HepG2 (cell line): ENCODE measurements around the gene PSD. TPM values are rescaled to one million over a fixed set of nuclear protein-coding genes. Genes with fewer than 3 reads are reported as not detected.

Experiments used
- ELF1 ChIP-seq: sonication (generic); formaldehyde crosslinking; IDR thresholded peaks from 2 replicates; pipeline ENCODE4 v1.4.0; 2020; ENCODE audit warnings: missing genetic modification reagents
- FOSL2 ChIP-seq: sonication (generic); formaldehyde crosslinking; IDR thresholded peaks from 2 replicates; pipeline ENCODE4 v1.4.0; 2020; ENCODE audit warnings: missing genetic modification reagents
- HCFC1 ChIP-seq: fragments of 150-350 bp; IDR thresholded peaks from 2 replicates; pipeline ENCODE4 v1.6.1; 2014; ENCODE audit warnings: low read depth, low read length
- IRF2 ChIP-seq: IDR thresholded peaks from 2 replicates; pipeline ENCODE4 v1.6.1; 2018; ENCODE audit warnings: missing genetic modification reagents, missing compliant biosample characterization
- MAZ ChIP-seq, 2 experiments: sonication (generic) in 1 of 2; formaldehyde crosslinking in 1 of 2; IDR thresholded peaks; 2 replicates each; pipeline versions ENCODE4 v1.5.0 to v1.6.1; 2012 to 2020; ENCODE audit warnings: low read depth in 2 of 2, mild to moderate bottlenecking in 2 of 2, borderline replicate concordance in 1 of 2, improper control_type of control experiment in 1 of 2, low read length in 1 of 2, missing genetic modification reagents in 1 of 2, moderate library complexity in 1 of 2
- MED1 ChIP-seq: sonication (generic); formaldehyde crosslinking; IDR thresholded peaks from 2 replicates; pipeline ENCODE4 v1.4.0; 2020; ENCODE audit warnings: missing genetic modification reagents
- MIER2 ChIP-seq: IDR thresholded peaks from 2 replicates; pipeline ENCODE4 v1.6.1; 2016; ENCODE audit warnings: missing biosample characterization, missing genetic modification reagents
- POGK ChIP-seq: sonication (generic); formaldehyde crosslinking; conservative IDR thresholded peaks from 2 replicates; pipeline ENCODE4 v1.8.0; 2022; ENCODE audit warnings: mild to moderate bottlenecking, moderate library complexity, missing genetic modification reagents
- RBM39 ChIP-seq: fragments of 200-400 bp; formaldehyde crosslinking; IDR thresholded peaks from one replicate; pipeline ENCODE4 v1.6.1; 2018; ENCODE audit warnings: antibody characterized with exemption, mild to moderate bottlenecking, low read depth, low read length; ENCODE audit not compliant: poor library complexity, severe bottlenecking
- TBX2 ChIP-seq: sonication (generic); formaldehyde crosslinking; IDR thresholded peaks from 2 replicates; pipeline ENCODE4 v1.5.0; 2020; ENCODE audit warnings: missing genetic modification reagents, mild to moderate bottlenecking, borderline replicate concordance
- XRCC5 ChIP-seq: fragments of 200-400 bp; formaldehyde crosslinking; optimal IDR thresholded peaks from 2 replicates; pipeline ENCODE3; 2017; ENCODE audit warnings: mild to moderate bottlenecking, low read length
- ZFX ChIP-seq: sonication (generic); formaldehyde crosslinking; IDR thresholded peaks from 2 replicates; pipeline ENCODE4 v1.4.0; 2020; ENCODE audit warnings: mild to moderate bottlenecking, low read depth, missing genetic modification reagents, moderate library complexity
- ZNF263 ChIP-seq: sonication (generic); formaldehyde crosslinking; IDR thresholded peaks from 2 replicates; pipeline ENCODE4 v1.4.0; 2020; ENCODE audit warnings: missing genetic modification reagents
- ZNF33B ChIP-seq: sonication (generic); formaldehyde crosslinking; IDR thresholded peaks from 2 replicates; pipeline ENCODE4 v1.5.1; 2020; ENCODE audit warnings: mild to moderate bottlenecking, missing genetic modification reagents
- ZNF430 ChIP-seq: sonication (generic); formaldehyde crosslinking; IDR thresholded peaks from 2 replicates; pipeline ENCODE4 v1.9.0; 2021; ENCODE audit warnings: mild to moderate bottlenecking, missing genetic modification reagents
- polyA plus RNA-seq, 8 experiments: library from polyadenylated mRNA; depleted of rRNA in 3 of 8; stranded (reverse) in 7 of 8; unstranded in 1 of 8; fragments of >200 nt; fragmentation: Illumina TruSeq in 4 of 8; extraction: Trizol in 4 of 8; gene quantifications; 2 replicates each; pipeline versions ENCODE4 v1.2.1 to v1.2.3, GENCODE V29; 2011 to 2016; ENCODE audit warnings: low read depth in 4 of 8, missing spikeins in 1 of 8, mixed read lengths in 1 of 8; ENCODE audit not compliant: insufficient read depth in 1 of 8
- total RNA-seq, 5 experiments: library from RNA; depleted of rRNA; stranded (reverse); fragments of >200 nt; fragmentation: Illumina TruSeq; extraction: Trizol; gene quantifications; 2 replicates each; pipeline ENCODE4 v1.2.3, GENCODE V29; 2016; ENCODE audit warnings: low read depth in 1 of 5
- TF ChIP-seq, protein P1 (sequence below), 2 experiments: IDR thresholded peaks; 2 replicates each; pipeline ENCODE4 v1.6.1; 2011 to 2012; ENCODE audit warnings: low read length in 2 of 2, borderline replicate concordance in 1 of 2, low read depth in 1 of 2, mild to moderate bottlenecking in 1 of 2, moderate library complexity in 1 of 2
- TF ChIP-seq, protein P2 (sequence below): IDR thresholded peaks from 2 replicates; pipeline ENCODE4 v1.4.0; 2020; ENCODE audit warnings: mild to moderate bottlenecking, missing genetic modification reagents

The PSD gene
- total and polyA plus RNA-seq, 2 of the 13 experiments (the other 11 are each of a cell fraction or from before 2014, with no cell fraction given) = 0.35 to 0.58 TPM

DNA sequence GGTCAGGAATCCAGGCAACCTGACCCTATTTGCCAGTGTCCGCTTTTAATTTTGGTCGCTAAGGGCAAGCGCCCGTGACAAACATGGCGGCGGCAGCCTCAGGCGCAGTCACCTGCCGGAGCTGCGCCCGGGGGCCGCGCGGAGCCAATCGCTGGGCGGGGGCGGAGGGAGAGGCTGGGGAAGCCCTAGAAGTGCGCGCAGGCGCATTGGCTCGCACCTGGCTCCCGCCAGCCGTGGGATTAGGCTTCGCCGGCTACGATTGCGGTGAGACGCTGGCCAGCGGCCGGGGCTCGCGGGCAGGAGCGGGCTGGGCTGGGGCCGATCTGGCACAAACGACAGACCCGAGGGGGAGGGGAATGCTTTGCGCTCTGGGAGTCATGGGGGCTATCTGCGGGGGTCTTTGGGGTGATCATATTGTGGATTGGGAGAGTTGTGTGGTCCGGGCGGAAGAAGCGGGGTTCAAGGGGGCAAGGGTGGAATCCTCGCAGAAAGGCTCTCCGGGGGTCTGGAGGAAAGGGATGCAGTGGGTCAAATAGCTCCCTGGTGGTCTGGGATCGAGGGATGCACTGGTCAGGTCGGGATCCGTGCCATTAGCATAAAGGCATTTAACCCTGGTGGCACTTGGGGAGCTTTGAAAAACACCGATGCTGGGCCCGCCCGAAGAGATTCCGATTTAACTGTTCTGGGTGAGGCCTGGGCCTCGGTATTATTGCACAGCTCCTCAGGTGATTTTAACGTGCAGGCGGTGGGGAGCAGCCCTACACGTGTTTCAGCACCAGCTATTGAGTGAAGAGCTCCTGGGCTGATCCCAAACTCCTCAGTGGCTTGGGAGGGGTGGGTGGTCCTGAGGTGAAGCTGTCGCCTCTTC lies 42.8 kb upstream of the PSD start (continued):
- peak; percentile 77; the same call in 1 of the 2 replicates for TF ChIP-seq IRF2 (CRISPR knock-in tag)
- 0 out of 2 replicates have a peak, but pooled peaks have one; percentile 74 for TF ChIP-seq ZNF430
- peak; percentile 97 for TF ChIP-seq MAZ (IDR thresholded peaks at IDR 0.05; ENCODE audit: borderline replicate concordance, low read depth, low read length)
- TF ChIP-seq MAZ (CRISPR knock-in tag; IDR thresholded peaks at IDR 0.05; ENCODE audit: low read depth) = peak; percentile 95
- 0 out of 2 replicates have a peak, but pooled peaks have one; percentile 28 for TF ChIP-seq POGK (CRISPR knock-in tag)
- TF ChIP-seq, protein P1, sequence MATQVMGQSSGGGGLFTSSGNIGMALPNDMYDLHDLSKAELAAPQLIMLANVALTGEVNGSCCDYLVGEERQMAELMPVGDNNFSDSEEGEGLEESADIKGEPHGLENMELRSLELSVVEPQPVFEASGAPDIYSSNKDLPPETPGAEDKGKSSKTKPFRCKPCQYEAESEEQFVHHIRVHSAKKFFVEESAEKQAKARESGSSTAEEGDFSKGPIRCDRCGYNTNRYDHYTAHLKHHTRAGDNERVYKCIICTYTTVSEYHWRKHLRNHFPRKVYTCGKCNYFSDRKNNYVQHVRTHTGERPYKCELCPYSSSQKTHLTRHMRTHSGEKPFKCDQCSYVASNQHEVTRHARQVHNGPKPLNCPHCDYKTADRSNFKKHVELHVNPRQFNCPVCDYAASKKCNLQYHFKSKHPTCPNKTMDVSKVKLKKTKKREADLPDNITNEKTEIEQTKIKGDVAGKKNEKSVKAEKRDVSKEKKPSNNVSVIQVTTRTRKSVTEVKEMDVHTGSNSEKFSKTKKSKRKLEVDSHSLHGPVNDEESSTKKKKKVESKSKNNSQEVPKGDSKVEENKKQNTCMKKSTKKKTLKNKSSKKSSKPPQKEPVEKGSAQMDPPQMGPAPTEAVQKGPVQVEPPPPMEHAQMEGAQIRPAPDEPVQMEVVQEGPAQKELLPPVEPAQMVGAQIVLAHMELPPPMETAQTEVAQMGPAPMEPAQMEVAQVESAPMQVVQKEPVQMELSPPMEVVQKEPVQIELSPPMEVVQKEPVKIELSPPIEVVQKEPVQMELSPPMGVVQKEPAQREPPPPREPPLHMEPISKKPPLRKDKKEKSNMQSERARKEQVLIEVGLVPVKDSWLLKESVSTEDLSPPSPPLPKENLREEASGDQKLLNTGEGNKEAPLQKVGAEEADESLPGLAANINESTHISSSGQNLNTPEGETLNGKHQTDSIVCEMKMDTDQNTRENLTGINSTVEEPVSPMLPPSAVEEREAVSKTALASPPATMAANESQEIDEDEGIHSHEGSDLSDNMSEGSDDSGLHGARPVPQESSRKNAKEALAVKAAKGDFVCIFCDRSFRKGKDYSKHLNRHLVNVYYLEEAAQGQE (IDR thresholded peaks at IDR 0.05; ENCODE audit: borderline replicate concordance in 1 of 2, low read depth in 1 of 2, low read length in 2 of 2) = peak; percentile 26 to 88
- peak; percentile 43; the same call in 1 of the 2 replicates for TF ChIP-seq FOSL2 (CRISPR knock-in tag)
- TF ChIP-seq ZNF33B (CRISPR knock-in tag) = 0 out of 2 replicates have a peak, but pooled peaks have one; percentile 30
- TF ChIP-seq HCFC1 = peak; percentile 79
- TF ChIP-seq ZFX (CRISPR knock-in tag) = peak; percentile 55; the same call in 1 of the 2 replicates
- peak; percentile 70 for TF ChIP-seq XRCC5
- peak; percentile 82 for TF ChIP-seq TBX2 (CRISPR knock-in tag)
- TF ChIP-seq ZNF263 = no peak
- peak; percentile 83 for TF ChIP-seq MIER2 (CRISPR knock-in tag)
- peak; percentile 48 for TF ChIP-seq ELF1 (CRISPR knock-in tag)
- TF ChIP-seq, protein P2, sequence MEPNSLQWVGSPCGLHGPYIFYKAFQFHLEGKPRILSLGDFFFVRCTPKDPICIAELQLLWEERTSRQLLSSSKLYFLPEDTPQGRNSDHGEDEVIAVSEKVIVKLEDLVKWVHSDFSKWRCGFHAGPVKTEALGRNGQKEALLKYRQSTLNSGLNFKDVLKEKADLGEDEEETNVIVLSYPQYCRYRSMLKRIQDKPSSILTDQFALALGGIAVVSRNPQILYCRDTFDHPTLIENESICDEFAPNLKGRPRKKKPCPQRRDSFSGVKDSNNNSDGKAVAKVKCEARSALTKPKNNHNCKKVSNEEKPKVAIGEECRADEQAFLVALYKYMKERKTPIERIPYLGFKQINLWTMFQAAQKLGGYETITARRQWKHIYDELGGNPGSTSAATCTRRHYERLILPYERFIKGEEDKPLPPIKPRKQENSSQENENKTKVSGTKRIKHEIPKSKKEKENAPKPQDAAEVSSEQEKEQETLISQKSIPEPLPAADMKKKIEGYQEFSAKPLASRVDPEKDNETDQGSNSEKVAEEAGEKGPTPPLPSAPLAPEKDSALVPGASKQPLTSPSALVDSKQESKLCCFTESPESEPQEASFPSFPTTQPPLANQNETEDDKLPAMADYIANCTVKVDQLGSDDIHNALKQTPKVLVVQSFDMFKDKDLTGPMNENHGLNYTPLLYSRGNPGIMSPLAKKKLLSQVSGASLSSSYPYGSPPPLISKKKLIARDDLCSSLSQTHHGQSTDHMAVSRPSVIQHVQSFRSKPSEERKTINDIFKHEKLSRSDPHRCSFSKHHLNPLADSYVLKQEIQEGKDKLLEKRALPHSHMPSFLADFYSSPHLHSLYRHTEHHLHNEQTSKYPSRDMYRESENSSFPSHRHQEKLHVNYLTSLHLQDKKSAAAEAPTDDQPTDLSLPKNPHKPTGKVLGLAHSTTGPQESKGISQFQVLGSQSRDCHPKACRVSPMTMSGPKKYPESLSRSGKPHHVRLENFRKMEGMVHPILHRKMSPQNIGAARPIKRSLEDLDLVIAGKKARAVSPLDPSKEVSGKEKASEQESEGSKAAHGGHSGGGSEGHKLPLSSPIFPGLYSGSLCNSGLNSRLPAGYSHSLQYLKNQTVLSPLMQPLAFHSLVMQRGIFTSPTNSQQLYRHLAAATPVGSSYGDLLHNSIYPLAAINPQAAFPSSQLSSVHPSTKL (CRISPR knock-in tag) = peak; percentile 32; the same call in 1 of the 2 replicates
- peak; percentile 72 for TF ChIP-seq RBM39
- 0 out of 2 replicates have a peak, but pooled peaks have one; percentile 28 for TF ChIP-seq MED1 (CRISPR knock-in tag)
